HG02885 (cell line): ENCODE data around the gene PRKCG.
"Not testable (repeated sequence)": the region's sequence is repeated elsewhere in the genome, so short reads cannot be mapped to it uniquely, and the experiment has no call there.

Experiments used
- ATAC-seq: cut with Tn5 transposase; IDR thresholded peaks from one replicate; pipeline ENCODE4 v1.9.1; 2021; ENCODE audit warnings: mild to moderate bottlenecking; ENCODE audit not compliant: unreplicated experiment, poor library complexity

The PRKCG gene

DNA sequence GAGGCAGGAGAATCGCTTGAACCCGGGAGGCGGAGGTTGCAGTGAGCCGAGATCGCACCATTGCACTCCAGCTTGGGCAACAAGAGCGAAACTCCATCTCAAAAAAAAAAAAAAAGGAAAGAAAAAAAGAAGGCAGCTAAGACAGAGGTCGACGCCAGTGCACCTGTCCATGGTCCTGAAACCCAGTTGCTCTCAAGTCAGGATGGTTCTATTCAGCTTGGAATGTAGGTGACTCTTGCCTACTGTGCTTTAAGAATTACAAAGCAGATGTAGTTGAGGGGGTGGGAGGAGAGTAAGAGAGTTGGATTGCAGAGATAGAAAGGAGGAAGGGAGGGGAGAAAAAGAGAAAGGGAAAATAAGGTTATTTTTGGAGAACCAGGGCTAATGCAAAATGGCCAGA, 45.7 kb downstream of the PRKCG start:
- ATAC-seq, result no peak

DNA sequence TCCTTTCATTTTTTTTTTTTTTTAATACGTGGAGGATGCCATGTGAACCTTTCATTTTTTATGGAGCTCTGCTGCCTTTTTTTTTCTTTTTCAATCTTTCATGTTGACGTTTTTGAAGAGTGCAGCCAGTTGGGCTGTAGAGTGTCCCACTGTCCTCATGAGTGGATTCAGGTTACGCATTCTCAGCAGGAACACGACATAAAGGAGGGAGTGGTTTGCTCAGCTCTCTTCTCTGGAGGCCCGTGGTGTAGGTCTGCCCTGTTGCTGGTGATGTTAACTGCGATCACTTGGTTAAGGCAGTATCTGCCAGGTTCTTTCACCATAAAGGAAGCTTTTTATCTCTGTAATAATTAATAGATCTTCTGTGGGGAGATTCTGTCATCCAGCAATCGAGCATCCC, 54.0 kb downstream of the PRKCG start:
- ATAC-seq, result no peak

DNA sequence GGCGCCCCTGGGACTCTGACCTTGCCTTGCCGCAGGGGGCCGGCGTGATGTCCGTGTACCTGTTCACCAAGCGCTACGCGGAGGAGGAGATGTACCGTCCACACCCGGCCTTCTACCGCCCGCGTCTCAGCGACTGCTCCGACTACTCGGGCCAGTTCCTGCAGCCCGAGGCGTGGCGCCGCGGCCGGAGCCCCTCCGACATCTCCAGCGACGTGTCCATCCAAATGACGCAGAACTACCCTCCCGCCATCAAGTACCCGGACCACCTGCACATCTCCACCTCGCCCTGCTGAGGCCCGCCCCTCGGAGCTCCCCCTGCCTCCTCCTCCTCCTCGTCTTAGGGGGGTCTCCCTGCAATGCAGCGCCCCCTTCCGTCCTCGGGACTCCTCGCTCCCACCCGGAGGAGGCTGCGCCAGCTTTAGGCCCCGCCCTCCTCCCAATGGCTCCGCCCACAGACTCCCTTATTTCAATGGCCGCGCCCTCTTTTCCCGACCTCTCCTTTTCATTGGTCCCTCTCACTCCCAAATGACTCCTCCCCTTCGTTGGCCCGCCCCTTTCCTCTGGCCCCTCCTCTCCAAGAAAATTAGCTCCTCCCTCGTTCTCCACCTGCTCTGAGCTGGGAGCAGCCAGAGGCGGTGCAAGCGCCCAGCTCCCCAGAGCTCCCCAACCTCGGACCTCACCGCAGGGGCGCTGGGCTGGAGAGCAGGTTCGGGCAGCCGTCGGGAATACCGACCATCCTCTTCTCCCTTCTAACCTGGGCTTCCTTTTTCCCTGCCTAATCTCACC, 60.2 kb downstream of the PRKCG start:
- ATAC-seq, result no peak

DNA sequence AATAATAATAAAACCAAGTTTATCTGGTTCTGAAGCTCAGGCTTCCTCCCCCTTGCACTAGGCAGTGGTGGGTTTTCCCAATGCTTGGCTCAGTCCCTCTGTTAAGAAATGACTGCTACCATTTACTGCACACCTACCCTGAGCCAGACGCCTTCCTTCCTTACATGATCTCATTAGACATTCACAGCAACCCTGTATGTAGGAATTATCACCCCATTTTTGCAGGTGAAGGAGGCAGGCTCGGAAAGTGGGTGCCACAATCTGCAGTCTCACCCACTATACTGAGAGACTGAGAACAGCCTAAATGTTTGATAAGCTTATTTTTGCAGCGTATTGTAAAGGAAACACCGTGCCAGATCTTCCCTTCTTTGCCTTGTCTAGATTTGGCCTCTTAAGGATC, 62.4 kb downstream of the PRKCG start:
- ATAC-seq, result no peak

DNA sequence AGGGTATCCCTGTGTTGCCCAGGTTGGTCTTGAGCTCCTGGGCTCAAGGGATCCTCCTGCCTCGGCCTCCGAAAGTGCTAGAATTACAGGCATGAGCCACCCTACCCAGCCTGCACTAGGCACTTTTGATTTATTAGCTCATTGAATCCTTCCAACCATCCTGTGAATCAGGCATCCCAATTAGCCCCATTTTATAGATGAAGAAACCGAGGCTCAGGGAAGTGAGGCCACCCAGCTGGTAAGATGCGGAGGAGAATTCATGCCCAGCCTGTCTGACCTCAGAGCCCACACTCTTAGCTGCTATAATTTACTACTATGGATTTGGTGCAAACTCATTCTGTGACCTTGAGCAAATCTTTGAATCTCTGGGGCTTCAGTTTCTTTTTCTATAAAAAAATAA, 62.9 kb downstream of the PRKCG start:
- no peak for ATAC-seq

DNA sequence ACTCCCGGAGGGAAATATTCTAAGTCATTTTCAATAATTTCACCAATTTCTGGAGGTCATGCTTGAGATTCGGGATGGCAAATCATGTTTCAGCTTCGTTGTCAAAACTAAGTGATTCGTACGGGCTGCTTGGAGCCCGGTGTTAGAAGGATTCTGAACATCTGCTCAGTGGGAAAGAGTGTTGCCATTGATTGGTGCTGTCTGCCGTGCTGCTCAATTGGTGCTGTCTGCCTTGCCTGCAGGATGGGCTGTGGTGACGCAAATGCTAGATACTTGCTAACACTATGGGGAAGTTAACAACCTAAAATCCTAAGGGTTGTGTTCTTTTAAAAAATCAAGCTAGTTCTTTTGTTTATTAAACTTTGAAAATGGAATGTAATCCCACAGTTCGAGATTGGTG, 63.4 kb downstream of the PRKCG start:
- ATAC-seq, result no peak

DNA sequence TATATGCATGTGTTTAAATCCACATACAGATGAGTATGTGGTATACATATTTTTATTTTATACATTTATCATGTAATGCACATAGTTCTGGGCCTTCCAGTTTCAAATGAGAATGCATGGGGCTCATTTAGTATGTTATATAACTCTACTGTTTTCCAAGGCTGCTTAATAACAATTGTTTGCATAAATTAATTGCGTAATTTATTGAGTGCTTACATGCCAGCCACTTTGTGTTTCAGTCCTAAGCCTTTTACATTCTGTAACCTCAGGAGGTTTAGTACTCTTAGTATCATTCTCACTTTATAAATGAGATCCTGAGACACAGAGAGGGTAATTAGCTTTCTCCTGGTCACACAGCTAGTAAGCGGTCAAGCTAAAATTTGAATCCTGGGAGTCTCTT, 64.0 kb downstream of the PRKCG start:
- no peak for ATAC-seq

DNA sequence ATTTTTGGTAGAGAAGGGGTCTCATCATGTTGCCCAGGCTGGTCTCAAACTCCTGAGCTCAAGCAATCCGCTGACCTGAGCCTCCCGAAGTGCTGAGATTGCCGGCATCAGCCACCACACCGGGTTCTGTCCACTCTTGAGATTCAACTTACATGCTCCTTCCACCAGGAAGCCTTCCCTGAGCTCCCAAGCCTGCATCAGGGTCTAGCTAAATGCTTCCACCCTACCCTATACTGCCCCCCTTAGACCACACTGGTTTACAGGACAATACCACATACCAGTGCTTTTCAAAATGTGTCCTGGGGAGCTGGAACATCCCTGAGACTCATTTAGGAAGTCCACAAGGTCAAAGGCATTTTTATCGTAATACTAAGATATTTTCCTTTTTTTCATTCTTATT, 65.6 kb downstream of the PRKCG start:
- ATAC-seq, result no peak

DNA sequence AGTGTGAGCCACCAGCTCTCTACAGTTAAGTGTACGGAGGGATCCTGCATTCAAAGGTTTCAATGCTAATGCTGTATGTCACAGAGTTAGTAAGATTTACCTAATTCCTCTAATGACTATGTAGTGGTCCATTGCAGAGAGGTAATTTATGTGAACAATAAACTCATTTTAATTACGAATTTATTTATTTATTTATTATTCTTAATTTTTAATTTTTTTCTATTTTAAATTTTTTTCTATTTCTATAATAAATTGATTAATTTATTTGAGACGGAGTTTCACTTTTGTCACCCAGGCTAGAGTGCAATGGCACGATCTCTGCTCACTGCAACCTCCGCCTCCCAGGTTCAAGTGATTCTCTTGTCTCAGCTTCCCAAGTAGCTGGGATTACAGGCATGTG, 66.6 kb downstream of the PRKCG start:
- not testable (repeated sequence) for ATAC-seq

DNA sequence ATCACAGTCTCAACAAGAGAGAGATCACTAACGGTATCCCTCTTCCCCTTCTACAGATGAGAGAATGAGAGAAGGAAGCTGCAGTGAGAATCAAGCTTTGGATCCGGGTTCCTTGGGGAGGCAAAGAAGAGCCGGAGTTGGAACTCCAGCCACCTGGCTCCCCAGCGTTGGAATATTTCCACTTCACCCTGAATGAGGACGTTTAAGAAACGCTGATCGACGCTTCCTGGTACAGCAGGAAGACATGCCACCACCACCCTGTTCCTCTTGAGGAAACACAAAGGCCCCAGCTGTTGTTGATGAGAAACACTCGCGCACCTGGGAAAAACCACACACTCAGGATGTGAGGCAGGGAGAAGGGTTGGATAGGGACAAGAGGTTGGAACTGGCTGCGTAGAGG, 69.4 kb downstream of the PRKCG start:
- ATAC-seq, result no peak

DNA sequence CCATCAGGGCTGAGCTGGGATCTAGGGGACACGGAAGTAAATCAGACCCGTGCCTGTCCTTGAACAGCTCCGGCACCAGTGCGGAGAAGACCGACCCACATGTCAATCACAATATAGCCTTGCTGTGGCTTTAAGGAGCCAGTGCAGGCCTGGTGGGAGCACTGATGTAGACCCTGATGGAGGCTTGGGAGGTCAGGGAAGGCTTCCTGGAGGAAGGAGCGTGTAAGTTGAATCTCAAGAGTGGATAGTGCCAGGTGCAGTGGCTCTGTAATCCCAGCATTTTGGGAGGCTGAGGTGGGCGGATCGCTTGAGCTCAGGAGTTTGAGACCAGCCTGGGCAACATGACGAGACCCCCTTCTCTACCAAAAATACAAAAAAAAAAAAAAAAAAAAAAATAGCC, 70.0 kb downstream of the PRKCG start:
- ATAC-seq, result no peak

DNA sequence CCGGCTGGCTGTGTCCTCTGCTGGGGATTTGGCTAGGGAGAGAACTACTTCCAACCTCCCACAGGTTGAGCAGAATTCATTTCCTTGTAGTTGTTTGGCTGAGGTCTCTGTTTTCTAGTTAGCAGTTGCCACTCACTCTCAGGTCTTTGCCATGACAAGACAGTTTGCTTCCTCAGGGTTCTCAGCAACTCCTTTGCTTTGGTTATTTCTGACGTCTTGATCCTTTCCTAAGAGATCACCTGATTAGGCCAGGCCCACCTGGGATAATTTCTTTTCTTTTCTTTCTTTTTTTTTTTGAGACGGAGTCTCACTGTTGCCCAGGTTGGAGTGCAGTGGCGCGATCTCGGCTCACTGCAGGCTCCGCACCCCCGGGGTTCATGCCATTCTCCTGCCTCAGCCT, 71.4 kb downstream of the PRKCG start:
- no peak for ATAC-seq
